HG03135 (cell line): ENCODE data around the gene POTEE.
"Not testable (repeated sequence)": the region's sequence is repeated elsewhere in the genome, so short reads cannot be mapped to it uniquely, and the experiment has no call there.

ENCODE experiments used
- ATAC-seq: cut with Tn5 transposase; IDR thresholded peaks from one replicate; pipeline ENCODE4 v1.9.1; 2021; ENCODE audit warnings: mild to moderate bottlenecking, moderate library complexity; ENCODE audit not compliant: unreplicated experiment

Gene POTEE

GRCh38 chr2:131209030-131209772, at the start of gene POTEE:
POTEE (plus strand) TSS chr2:131209536; CDS start chr2:131218403, 8,867 bp downstream.
- not testable (repeated sequence) for ATAC-seq

- not testable (repeated sequence) for ATAC-seq
These were observed 43.8 kb upstream of the POTEE start for GRCh38 chr2:131165562-131165961.

DNA sequence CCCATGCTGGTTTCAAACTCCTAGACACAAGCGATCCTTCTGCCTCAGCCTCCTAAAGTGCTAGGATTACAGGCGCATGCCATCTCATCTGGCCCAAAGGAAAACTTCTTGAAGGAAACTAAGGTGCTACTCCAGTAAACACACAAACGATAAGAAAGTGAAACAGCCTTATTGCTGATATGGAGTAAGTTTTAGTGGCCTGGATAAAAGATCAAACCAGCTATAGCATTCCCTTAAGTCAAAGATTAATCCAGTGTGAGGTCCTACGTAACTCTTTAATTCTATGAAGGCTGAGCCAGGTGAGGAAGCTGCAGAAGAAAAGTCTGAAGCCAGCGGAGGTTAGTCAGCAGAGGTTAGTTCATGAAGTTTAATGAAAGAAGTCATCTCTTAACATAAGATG, 40.8 kb upstream of the POTEE start:
- ATAC-seq = no peak

DNA sequence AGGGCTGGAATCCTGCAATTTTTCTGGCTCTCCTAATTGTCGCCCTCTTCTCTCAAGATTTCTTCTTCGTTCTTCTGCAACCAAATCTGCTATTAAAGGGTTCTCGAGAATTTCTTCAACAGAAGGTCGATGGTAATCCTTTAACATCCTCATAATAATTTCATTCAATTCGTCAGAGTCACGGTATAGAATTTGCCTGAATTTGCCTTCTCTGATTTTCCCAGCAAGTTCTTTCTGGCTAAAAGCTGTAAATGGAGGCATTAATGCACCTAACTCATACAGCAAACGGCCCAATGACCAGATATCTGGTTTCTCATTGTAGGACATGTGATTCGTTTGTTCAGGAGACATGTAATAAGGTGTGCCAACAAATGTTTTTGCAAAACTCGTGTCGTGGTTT, 31.3 kb upstream of the POTEE start:
- not testable (repeated sequence) for ATAC-seq

DNA sequence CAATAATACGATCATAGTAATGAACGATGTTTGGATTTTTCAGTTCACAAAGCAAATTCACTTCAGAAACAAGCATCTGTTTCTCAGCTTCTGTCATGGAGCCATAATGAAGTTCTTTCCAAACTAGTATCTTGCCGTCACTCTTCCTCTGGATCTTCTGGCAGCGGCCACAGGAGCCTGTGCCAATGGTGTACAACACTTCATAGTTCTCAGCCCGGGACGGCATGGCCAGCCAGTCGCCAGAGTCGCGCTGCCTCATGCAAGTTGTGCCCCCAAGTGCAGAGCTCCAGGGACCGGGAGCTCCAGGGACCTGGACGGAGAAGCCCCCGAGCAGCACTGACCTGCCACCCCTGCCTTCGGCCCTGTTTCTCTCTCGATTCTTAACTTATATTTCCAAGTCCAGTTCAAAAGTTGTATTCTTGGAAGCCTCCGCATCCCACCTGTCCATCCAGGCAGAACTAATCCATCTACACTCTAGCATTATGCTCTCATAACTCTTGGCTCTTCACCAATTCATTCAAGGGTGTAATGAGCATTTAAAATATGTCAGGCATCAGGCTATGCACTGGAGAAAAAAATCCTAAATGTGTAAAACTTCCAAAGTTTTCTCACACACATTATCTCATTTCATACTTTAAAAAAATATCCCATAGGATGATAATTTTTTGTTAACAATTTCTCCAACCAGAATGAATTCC, 30.5 kb upstream of the POTEE start:
- not testable (repeated sequence) for ATAC-seq

GRCh38 chr2:131181451-131181850, 27.9 kb upstream of the POTEE start:
- not testable (repeated sequence) for ATAC-seq

DNA sequence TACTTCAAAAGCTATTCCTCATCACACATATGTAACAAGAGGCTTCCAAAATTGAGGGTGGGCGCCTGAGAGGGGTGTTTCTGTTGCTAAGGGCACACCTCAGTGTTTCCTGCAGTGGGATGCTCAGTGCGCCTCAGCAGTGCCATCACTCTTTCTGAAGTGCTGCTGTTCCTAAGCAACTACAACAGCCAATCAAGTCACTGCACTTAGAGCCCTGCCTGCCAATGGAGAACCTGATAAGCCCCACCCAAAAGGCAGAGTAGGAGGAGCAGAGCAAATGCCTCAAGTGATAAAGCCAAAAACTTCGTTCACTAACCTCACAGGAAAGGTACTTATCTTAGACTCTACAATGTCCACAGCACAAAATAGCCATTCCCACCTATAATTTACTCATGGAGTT, 15.9 kb upstream of the POTEE start:
- not testable (repeated sequence) for ATAC-seq

GRCh38 chr2:131196186-131196585, 13.2 kb upstream of the POTEE start:
- not testable (repeated sequence) for ATAC-seq

- ATAC-seq = no peak
These were observed 8.2 kb upstream of the POTEE start for GRCh38 chr2:131201098-131201497.

- not testable (repeated sequence) for ATAC-seq
These were observed 1.5 kb upstream of the POTEE start for GRCh38 chr2:131207839-131208238.

GRCh38 chr2:131209773-131210104, 403 bp downstream of the POTEE start:
- not testable (repeated sequence) for ATAC-seq

DNA sequence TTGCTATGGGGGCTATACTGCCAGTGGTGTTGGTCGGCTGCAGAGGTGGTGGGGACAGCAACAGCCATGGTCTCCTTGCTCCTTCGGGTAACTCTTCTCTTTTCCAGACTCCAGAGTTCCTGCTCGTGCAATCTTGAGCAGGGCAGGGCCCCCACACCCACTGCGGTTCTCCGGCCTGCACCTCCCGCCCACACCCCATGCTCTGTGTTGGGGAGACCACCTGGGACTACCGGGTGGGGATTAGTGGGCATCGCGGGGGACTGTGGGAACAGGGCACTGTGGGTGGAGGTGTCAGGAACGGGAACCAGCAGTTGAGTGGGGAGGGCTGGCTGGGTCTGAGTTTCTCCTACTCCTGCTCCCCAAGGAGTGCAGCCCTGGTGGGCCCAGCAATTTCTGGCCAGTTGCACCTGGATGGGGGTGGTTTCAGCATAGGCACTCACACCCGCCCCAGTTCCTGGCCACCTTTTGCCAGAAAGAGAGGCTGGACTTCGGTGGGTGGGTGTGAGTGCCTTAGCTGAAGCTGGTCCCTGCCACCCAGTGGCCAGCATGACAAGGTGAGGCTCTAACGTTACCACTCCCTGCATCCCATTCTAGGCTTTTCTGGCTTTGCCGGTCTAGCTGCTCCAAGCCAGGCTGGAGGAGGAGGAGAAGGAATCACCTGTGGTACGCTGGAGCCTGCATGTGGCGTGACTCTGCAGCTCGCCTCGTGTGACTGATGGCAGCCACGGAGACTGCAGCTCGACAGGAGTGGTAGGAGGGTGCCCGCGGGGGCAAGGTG, 1.3 kb downstream of the POTEE start:
- not testable (repeated sequence) for ATAC-seq

DNA sequence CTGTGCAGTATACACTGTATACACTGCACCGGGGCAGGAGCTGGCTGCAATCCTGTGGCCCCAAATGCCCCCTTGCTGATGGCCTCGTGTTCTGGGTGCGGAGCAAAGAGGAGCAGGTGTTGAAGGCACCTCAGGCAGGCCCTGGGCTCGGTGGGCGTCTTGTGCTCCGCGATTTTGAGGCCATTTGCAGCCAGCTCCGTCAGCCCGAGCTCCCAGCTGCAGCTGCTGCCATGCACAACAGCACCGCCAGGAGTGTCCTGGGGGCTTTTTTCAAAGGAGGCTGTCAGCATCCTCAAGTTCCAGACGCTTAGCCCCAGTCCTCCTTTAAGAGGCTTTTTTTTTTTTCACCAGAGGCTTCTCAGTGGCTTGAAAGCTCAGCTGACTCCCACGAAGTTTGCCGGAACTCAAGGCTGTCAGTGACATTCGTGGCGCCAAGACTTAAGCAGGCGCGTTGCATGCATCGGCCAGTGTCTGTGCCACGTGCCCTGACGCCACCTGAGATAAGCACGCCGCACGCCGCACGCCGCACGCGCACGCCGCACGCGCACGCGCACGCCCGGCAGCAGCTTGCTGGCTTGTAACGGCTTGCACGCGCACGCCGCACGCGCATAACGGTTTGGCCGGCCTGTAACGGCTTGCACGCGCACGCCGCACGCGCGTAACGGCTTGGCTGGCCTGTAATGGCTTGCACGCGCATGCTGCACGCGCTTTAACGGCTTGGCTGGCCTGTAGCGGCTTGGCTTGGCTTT, 8.1 kb downstream of the POTEE start:
- not testable (repeated sequence) for ATAC-seq

GRCh38 chr2:131235543-131236449, 26.5 kb downstream of the POTEE start:
- ATAC-seq = not testable (repeated sequence)
